Activated CD8-positive, alpha-beta memory T cell treated with anti-CD3 and anti-CD28 coated beads for 36 hours (primary cell): ENCODE measurements around the gene THAP4. TPM values are rescaled to one million over a fixed set of nuclear protein-coding genes. Genes with fewer than 3 reads are reported as not detected.
"Not testable (repeated sequence)": the region's sequence is repeated elsewhere in the genome, so short reads cannot be mapped to it uniquely, and the experiment has no call there.

ENCODE experiments used
- CTCF ChIA-PET: fragments of 350-600 bp; sonication (Branson Sonifier 250); formaldehyde crosslinking; loops from one replicate; lab custom pipeline; 2021; ENCODE audit warnings: antibody characterized with exemption; lab: Charles Lee
- POLR2A ChIA-PET: fragments of 350-600 bp; sonication (Branson Sonifier 250); formaldehyde crosslinking; loops from one replicate; lab custom pipeline; 2021; ENCODE audit warnings: antibody characterized with exemption; lab: Charles Lee
- total RNA-seq, 2 experiments: library from RNA; stranded (reverse); gene quantifications; one replicate each; pipeline ENCODE4 v1.2.3, GENCODE V29; 2021

The THAP4 gene
- total RNA-seq, 2 experiments from 2014 or later: 57.3 to 57.7 TPM

DNA sequence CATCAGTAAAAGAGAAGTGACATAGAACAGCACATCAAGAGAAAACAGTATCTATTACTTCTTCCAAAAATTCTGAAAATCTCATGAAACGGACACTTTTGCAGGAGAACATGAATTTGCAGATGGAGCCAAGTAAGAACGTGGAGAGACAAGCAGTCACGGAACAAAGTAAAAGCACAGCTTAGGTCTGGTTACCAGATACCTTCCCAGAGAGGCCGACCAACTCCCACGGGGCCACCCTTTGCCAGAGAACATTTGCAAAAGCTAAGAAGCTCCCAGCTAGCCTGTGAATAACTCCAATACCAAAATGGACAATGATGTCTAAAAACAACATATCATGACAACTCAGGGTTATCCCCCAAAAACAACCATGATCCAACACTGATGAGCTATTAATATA, 38.9 kb downstream of the THAP4 start:
- CTCF ChIA-PET: interaction anchor here (0.6 kb wide), 1 partner anchor 12 kb away, joined by 3 read pairs; no protein-coding TSS in a partner anchor
- POLR2A ChIA-PET: no interaction called here

DNA sequence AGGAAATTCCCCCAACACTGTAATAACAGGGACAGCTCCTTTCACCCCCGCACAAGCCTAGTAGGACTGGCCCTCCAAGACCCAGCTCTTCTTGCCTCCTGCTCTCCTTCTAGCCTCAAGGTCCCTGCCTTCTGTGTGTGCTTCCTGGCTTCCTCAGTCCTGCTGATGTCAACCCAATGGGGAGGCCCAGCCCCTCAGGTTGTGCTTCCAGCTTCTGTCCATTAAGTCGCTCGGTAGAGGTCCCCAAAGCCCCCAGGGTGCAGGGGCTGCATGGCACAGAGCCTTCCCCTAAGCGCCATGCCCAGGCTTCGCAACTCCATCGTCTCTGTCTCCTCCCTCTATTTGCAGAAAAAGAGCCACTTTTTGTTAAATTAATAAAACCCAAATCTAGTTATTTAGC, 39.4 kb downstream of the THAP4 start:
- POLR2A ChIA-PET: no interaction called here
- CTCF ChIA-PET: no interaction called here

DNA sequence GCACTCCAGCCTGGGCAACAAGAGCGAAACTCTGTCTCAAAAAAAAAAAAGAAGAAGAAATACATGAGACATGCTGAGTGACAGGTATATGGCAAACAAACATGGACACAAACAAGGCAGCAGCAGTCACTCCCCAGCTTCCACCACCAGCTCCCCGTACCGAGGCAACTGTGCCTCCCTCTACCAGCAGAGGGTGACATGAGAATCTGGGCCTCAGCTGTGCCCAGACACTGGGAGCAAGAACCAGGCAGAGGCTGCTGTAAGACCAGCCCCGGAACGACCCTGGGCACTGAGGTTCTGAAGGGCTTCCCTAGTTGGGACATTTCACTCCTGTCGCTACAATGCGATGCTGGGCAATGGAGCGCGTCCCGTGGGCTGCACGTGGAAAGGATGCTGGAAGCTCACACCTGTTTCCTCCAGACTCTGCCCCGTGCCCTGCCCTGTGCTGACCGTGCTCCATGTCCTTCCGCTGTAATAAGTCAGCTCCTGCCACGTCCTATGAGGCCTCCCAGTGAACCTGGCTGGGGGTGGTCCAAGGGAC, 41.3 kb downstream of the THAP4 start:
- ChIA-PET POLR2A (no interaction called here), CTCF (no interaction called here)

DNA sequence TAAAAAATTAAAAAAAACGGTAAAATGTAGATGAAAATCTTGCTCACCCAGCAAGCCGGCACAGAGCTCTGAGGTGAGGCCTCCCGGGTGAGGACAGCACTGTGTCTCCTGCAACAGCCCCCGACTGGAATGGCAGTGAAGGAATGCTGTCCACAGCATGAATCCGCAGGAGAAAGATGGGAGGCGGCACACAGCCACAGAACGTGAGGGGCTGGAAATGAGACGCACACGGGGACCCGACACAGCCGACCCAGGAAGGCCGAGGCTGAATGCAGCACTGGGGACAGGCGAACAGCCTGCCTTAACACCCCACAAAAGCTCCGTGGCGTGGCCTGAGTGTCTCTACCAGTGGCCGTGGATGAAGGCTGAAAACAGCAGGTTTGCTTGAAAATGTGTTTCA, 43.7 kb downstream of the THAP4 start:
- CTCF ChIA-PET: no interaction called here
- POLR2A ChIA-PET: no interaction called here

DNA sequence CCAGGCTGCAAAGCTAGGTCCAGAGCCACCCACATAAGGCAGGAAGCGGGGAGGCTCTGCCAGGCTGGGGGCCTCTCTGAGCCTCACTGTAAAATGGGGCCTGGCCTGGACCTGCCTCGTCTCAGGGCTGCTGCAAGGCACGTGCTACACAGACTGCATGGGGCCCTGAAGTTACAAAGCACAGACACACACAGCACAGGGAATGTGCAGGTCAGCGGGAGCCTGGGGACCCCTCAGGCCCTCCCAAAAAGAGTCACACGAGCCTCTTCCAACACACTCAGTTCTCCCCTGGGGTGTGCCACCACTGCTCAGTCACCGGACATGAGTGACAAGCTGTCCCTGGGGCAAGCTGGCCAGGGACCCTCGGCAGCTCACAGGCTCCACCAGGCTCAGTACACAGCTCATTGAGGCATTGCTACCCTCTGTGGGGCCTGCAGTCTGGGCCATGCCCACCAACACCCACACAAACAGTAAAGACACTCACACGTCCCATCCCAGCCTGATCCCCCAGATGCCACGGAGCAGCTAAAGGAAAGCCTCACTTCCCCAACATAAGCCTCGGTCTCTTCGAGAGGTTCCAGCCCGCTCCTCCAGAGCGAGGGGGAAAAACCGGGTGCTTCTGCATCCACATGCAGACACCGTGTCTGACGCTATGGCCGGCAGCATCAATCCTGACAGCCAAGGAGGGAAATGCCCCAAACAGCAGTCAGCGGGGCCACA, 44.7 kb downstream of the THAP4 start:
- POLR2A ChIA-PET: no interaction called here
- CTCF ChIA-PET: no interaction called here

DNA sequence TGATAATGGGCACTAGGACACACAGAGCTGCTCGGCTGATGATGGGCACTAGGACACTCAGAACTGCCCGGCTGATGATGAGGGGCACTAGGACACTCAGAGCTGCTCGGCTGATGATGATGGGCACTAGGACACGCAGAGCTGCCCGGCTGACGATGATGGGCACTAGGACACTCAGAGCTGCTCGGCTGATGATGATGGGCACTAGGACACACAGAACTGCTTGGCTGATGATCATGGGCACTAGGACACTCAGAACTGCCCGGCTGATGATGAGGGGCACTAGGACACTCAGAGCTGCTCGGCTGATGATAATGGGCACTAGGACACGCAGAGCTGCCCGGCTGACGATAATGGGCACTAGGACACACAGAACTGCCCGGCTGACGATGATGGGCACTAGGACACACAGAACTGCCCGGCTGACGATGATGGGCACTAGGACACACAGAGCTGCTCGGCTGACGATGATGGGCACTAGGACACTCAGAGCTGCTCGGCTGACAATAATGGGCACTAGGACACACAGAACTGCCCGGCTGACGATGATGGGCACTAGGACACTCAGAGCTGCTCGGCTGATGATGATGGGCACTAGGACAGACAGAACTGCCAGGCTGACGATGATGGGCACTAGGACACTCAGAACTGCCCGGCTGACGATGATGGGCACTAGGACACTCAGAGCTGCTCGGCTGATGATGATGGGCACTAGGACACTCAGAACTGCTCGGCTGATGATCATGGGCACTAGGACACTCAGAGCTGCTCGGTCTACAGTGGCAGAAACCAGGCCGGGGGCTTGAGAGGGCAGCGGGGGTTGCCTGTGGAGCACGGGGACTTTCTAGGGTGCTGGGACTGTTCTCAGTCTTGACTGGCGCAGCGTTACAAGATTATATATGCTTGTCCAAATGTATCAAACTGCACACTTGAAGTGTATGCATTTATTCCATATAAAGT, 46.2 kb downstream of the THAP4 start:
- POLR2A ChIA-PET: interaction anchor here (0.7 kb wide), 1 partner anchor 15 kb away, joined by 10 read pairs; no protein-coding TSS in a partner anchor
- CTCF ChIA-PET: not testable (repeated sequence)

DNA sequence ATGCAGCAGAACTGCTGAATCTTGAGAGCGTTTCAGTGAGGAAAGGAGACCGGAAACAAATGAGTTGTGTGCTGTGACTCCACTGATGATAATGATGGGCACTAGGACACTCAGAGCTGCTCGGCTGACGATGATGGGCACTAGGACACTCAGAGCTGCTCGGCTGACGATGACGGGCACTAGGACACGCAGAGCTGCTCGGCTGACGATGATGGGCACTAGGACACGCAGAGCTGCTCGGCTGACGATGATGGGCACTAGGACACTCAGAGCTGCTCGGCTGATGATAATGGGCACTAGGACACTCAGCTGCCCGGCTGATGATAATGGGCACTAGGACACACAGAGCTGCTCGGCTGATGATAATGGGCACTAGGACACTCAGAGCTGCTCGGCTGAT, 47.1 kb downstream of the THAP4 start:
- CTCF ChIA-PET, POLR2A ChIA-PET: not testable (repeated sequence)

DNA sequence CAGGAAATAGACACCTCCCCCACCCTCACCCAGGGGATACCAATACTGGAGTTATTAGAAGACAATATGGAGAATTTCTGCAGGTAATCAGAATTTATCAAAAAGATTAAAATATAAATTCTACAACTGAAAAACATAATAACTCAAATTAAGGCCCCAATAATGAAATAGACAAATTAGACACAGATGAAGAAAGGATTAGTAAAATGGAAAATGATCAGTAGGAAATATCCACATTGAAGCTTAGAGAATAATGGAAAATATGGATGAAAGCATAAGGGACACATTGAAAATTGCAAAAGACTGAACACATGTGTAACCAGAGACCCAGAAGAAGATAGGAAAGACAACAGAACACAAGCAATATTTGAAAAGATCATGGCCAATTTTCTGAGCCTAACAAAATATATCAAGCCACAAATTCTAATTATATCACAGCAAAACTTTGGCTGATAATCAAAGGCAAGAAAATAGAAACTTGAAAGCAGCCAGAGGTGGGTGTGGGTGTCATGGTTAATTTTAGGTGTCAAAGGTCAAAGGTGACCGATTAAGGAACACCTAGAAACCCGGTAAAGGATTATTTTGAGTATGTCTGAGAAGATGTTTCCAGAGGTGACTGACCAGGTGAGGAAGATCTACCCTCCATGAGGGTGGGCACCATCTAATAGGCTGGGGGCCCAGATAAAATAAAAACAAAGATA, 50.2 kb downstream of the THAP4 start:
- ChIA-PET CTCF (no interaction called here), POLR2A (no interaction called here)

DNA sequence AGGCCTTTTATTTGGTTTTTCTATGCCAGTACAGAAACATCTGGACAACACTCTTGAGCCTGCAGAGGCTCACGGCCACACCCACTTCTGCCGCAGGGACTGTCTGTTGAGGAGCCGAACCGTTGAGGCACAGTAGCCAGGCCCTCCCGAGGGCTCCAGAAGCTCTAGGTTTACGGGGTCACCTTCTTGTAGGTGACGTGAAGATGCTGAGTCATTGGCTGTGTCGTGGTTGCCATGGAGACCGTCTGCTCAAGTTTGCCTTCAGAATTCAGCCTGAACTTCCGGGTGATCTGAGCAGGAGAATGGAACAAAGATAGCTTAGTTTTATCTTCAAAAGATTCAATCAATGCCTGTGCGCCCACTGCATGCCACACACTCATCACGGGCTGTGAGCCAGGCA, 52.5 kb downstream of the THAP4 start:
- CTCF ChIA-PET: no interaction called here

DNA sequence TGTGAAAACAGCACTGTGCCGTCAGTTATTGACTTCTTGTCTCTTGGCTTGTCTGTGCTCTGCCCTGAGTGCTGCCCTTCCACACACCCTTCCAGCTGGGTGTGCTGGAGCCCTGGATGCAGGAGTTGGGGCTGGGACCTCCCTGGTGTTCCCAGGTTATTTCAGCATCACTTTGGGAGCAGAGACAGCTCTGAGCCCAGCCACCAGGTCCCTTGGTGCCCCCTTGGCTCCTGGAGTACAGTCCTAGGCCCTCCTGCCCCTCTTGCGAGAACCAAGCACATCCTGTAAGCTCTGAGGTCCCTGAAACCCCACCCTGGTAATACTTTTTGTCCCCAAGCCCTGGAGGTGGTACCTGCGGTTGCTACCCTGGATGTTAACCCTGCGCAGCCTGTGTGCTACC, 54.2 kb downstream of the THAP4 start:
- ChIA-PET POLR2A (no interaction called here), CTCF (no interaction called here)

More for the DNA sequence above, 52.5 kb downstream of the THAP4 start:
- POLR2A ChIA-PET: no interaction called here

DNA sequence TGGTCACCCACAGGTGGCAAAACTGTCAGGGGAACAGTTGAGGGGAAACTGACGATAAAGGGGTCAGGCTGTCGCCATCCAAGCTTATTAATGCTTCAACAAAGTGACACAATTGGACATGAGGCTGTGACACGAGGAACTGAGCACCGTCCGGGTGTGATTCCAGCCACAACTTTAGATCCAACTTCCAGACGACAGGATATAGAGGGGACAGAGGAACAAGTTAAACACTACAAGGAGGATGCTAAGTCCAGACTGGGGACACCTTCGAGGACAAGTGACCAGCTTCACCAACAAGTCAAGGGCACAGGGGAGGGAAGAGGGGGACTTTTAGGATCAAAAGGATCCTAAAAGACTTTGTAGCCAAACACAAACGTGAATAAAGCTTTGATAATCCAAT, 54.6 kb downstream of the THAP4 start:
- CTCF ChIA-PET: no interaction called here
- POLR2A ChIA-PET: no interaction called here

DNA sequence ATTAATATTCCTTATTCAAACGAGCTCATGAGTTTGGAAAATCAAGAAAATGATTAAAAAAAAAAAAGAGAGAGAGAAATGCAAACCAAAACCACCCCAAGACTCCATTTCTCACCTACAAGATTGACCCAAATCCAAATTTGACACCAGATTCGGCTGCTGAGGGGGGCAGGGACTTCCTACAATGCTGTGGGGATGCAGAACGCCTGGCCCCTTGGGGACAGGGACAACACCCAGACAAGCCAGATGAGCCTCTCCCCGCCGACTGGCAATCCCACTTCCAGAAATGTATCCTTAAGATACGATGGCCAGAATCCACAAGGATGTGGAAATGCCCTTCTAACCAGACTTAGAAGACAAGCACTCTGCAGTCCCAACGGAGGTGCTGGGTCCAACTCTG, 57.7 kb downstream of the THAP4 start:
- POLR2A ChIA-PET: interaction anchor here (0.7 kb wide), 1 partner anchor 79 kb away, joined by 3 read pairs; no protein-coding TSS in a partner anchor
- CTCF ChIA-PET: no interaction called here

DNA sequence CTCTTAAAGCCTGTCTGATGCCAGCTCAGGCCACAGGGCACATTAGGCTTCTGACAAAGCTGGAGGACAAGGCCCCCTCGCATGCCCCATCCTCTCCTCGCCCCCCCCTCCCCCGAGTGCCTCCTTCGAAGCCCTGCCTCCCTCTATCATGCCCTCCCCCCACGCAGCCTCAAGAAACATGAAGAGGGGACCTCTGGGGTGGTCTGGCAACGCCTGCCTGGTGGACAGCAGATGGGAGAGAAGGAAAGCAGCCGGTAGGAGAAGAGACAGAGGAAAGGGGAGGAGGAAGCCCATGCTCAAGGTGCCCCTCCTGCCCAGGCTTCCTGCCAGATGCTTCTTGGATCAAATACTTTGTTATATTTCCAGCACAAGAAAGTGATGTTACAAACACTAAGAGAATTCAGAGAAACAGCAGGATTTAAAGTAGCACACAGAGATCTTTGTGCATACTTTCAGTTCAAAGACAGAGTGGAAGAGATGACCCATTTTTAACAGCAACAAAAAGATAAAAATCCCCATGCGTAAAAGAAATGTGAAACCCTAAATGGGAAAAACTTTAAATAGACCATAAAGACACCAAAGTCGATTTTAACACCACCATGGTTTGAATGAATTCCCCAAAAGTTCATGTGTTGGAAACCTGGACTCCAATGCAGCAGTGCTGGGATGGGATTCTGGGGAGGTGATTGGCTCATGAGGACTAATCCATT, 59.4 kb downstream of the THAP4 start:
- CTCF ChIA-PET: no interaction called here
- POLR2A ChIA-PET: no interaction called here

DNA sequence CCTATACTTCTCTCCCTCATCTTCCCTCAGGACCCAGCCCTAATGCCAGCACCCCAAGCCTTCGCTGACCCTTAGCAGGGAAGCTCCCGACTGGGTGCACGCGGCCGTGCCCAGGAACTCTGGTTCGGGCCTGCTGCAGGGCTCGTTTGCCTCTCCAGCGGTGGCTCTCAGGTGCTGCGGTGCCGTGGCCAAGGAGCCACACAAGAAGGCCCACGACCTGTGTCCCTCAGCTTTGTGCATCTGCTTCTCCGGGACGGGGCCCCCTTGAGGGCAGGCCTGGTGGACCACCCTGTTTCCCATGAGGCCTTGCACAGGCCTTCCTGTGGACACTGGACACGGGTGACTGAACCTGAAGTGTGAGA, 60.7 kb downstream of the THAP4 start:
- POLR2A ChIA-PET: no interaction called here

DNA sequence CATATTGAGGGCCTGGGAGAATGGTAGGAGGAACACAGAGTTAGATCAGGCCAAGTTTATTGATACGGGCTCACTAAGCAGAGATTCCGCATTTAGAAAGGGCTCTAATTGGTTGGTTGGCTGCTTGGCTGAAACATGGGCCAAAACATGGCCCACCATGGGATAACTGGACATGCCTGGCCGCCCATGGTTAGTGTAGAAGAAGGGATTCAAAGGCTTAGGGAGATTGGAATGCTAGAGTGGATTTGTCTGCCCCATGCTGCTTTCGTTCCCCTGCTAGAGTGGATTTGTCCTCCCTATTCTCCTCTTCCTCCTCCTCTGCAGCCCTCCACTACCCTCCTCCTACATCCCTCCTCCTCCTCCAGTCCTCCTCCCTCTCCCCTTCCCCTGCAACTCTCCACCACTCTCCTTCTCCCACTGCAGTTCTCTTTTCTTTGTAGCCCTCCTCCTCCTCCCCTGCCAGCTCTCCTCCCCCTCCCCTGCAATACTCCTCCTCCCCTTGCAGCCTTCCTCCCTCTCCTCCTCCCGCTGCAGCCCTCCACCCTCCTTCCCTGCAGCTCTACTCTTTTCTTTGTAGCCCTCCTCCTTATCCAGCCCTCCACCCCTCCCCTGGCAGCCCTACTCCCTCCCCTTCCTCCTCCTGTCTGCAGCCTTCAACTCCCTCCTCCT, 61.2 kb downstream of the THAP4 start:
- ChIA-PET CTCF (no interaction called here), POLR2A (no interaction called here)

More for the DNA sequence above, 60.7 kb downstream of the THAP4 start:
- CTCF ChIA-PET: no interaction called here

DNA sequence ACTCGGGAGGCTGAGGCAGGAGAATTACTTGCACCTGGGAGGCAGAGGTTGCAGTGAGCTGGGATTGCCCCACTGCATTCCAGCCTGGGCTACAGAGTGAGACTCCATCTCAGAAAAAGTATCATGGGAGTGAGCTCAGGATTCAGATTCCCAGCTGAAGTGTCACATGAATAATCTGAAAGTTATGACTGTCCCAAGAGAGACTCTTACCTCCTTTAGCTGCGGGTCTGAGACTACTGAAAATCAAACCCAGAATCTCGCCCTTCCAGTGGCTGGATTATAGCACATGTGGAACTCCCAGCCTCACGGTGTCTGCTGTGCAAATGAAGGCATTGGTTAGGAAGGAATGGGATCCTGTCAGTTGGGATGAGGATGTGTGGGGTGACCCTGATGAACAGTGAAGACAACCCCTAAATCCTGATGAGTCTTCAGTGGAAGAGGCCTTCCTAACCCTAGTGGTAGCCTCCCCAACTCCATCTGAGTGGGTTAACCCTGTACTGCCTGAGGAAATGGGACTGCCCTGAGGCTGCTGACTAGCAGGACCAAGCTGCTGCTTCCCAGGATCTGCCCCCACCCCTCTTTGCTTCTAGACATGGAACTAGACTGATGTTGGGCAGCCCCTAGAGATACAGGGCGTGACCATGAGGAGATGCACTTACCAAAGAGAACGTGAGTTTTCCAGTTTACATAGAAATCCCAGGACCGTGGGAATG, 61.9 kb downstream of the THAP4 start:
- ChIA-PET CTCF (no interaction called here), POLR2A (no interaction called here)

DNA sequence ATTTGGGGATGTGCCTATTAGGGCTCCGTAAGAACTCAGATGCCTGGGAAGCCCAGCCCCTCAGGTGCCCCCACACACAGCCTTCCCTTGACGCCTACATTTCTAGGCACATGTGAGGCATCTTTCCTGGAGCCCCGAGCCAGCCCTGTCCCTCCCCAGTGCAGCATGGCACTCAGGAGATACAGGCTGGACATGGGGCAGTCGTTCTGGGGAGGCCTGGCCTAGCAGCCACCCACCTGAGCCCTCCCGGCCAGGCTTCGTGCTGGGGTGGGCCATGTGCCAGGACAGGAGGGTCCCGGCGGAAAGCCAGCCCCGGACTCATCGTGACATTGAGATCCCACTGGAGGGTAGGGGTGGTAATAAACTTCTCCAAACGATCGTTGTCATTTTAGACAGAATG, 63.2 kb downstream of the THAP4 start:
- POLR2A ChIA-PET: no interaction called here
- CTCF ChIA-PET: no interaction called here
